Osteocyte (in vitro differentiated cells): ENCODE data around the gene ZNF823. TPM values are rescaled to one million over a fixed set of nuclear protein-coding genes. Genes with fewer than 3 reads are reported as not detected.

Experiments used
- DNase-seq: peaks from one replicate; pipeline ENCODE4 v3.0.0; 2021; ENCODE audit warnings: mixed read lengths; ENCODE audit not compliant: unreplicated experiment; ENCODE audit errors: extremely low spot score
- H3K27ac Mint-ChIP-seq: one replicate; pipeline ENCODE4 v1.8.0; 2021; ENCODE audit warnings: mild to moderate bottlenecking, mixed read lengths; ENCODE audit not compliant: unreplicated experiment
- H3K27me3 Mint-ChIP-seq: one replicate; pipeline ENCODE4 v1.8.0; 2021; ENCODE audit warnings: mixed read lengths; ENCODE audit not compliant: unreplicated experiment
- H3K36me3 Mint-ChIP-seq: one replicate; pipeline ENCODE4 v1.8.0; 2021; ENCODE audit warnings: mixed read lengths; ENCODE audit not compliant: unreplicated experiment
- H3K4me1 Mint-ChIP-seq: one replicate; pipeline ENCODE4 v1.8.0; 2021; ENCODE audit warnings: mixed read lengths; ENCODE audit not compliant: unreplicated experiment
- H3K4me3 Mint-ChIP-seq: one replicate; pipeline ENCODE4 v1.8.0; 2021; ENCODE audit warnings: mild to moderate bottlenecking, moderate library complexity, mixed read lengths; ENCODE audit not compliant: unreplicated experiment
- H3K9me3 Mint-ChIP-seq: one replicate; pipeline ENCODE4 v1.8.0; 2021; ENCODE audit warnings: mixed read lengths; ENCODE audit not compliant: unreplicated experiment
- total RNA-seq: library from RNA; stranded (reverse); gene quantifications from 2 replicates; pipeline ENCODE4 v1.2.1, GENCODE V29; 2021
- TF ChIP-seq, protein P1 (sequence below): fragments of 200-600 bp; sonication (generic); IDR thresholded peaks from 2 replicates; pipeline ENCODE4 v1.5.0; 2021; ENCODE audit warnings: antibody characterized with exemption, mild to moderate bottlenecking, moderate library complexity

The ZNF823 gene
- total RNA-seq, 1 donor from 2014 or later = 4.1 TPM

DNA sequence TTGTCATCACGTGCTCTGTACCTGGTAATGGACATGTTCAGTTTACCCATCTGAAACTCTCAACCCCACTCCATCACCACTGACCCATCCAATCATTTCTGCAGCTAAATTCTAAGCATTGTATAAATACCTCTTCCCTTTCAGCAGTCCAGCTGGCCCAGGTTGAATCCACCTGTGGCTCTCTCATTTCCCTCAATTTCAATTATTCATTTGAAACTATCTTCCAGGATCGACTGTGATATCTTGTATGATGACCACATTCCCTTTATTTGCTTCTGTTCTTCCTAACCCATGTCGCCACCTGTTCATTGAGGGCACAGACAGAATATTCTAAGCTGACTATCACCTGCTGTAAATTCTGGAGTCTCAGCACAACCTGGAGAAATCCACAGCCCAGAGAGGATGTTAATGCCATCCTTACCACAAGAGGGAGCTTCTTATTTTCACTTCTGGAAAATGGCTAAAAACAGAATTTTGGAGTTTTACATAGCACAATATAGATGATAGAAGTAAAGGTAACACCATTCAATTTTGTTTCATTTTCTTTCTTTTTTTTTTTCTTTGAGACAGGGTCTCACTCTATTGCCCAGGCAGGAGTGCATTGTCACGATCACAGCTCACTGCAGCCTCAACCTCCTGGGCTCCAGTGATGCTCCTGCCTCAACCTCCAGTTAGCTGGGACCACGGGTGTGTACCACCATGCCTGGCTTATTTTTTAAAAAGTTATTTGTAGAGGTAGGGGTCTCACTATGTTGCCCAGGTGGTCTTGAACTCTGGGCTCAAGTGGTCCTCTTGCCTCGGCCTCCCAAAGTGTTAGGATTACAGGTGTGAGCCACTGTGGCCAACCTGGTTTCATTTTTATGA lies 38.6 kb downstream of the ZNF823 start:
- Mint-ChIP-seq H3K27ac (no peak overlapping the region), H3K27me3 (no peaks in the 10 kb centered on the region)
- no peak for DNase-seq

DNA sequence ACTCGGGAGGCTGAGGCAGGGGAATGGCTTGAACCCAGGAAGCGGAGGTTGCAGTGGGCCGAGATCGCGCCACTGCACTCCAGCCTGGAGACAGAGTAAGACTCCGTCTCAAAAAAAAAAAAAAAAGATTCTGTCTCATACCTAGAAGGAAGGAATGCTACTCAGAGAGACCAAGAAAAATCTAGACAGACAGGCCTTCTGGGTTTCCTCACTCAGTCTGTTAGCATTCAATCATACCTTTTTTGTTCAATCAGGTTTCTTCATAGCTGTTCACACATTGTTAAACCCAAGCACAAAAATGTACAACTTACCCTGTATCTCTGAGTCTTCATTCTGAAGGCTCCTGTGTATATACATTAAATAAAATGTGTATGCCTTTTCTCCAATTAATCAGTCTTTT lies 40.5 kb downstream of the ZNF823 start:
- DNase-seq = no peak

More for the DNA sequence above, 38.6 kb downstream of the ZNF823 start:
- Mint-ChIP-seq H3K36me3 (no peaks in the 10 kb centered on the region), H3K4me3 (no peak overlapping the region), H3K4me1 (peaks cover 2% of the 10 kb centered on the region), H3K9me3 (no peaks in the 10 kb centered on the region)
- TF ChIP-seq, protein P1, sequence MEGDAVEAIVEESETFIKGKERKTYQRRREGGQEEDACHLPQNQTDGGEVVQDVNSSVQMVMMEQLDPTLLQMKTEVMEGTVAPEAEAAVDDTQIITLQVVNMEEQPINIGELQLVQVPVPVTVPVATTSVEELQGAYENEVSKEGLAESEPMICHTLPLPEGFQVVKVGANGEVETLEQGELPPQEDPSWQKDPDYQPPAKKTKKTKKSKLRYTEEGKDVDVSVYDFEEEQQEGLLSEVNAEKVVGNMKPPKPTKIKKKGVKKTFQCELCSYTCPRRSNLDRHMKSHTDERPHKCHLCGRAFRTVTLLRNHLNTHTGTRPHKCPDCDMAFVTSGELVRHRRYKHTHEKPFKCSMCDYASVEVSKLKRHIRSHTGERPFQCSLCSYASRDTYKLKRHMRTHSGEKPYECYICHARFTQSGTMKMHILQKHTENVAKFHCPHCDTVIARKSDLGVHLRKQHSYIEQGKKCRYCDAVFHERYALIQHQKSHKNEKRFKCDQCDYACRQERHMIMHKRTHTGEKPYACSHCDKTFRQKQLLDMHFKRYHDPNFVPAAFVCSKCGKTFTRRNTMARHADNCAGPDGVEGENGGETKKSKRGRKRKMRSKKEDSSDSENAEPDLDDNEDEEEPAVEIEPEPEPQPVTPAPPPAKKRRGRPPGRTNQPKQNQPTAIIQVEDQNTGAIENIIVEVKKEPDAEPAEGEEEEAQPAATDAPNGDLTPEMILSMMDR = peak; percentile 74

DNA sequence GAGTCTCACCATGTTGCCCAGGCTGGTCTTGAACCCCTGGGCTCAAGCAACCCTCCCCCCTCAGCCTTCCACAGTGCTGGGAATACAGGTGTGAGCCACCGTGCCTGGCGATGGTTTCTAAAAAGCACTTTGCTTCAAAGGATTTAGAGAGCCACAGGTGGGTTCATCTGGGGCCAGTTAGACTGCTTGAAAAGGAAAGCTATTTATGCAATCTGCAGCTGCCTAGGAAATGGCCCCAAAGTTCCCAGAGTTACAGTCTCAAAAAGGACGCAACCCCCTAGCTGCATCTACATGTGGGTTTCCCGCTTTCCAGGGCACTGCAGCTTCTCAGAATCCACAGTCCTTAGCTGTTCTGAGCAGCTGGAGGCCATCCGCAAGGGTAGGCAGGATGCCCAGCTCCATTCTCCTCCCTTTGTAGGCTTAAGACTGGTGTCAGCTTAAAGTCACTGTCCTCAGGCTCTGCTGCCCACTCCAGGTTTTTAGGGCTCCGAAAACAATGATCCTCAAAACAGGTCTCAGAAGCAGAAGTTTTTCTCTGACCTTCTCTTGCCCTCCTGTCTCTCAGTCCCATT lies 41.4 kb downstream of the ZNF823 start:
- peaks cover 18% of the 10 kb centered on the region for H3K4me1 Mint-ChIP-seq
- DNase-seq = no peak
- H3K36me3 Mint-ChIP-seq = no peaks in the 10 kb centered on the region
- H3K9me3 Mint-ChIP-seq = no peaks in the 10 kb centered on the region
- H3K27ac Mint-ChIP-seq = no peak overlapping the region
- TF ChIP-seq, protein P1 = no peak
- no peak overlapping the region for H3K4me3 Mint-ChIP-seq
- no peaks in the 10 kb centered on the region for H3K27me3 Mint-ChIP-seq

More for the DNA sequence above, 40.5 kb downstream of the ZNF823 start:
- H3K27me3 Mint-ChIP-seq = no peaks in the 10 kb centered on the region
- TF ChIP-seq, protein P1 = no peak
- H3K36me3 Mint-ChIP-seq = no peaks in the 10 kb centered on the region
- no peaks in the 10 kb centered on the region for H3K9me3 Mint-ChIP-seq
- peaks cover 15% of the 10 kb centered on the region for H3K4me1 Mint-ChIP-seq
- no peak overlapping the region for H3K27ac Mint-ChIP-seq
- H3K4me3 Mint-ChIP-seq = no peak overlapping the region

DNA sequence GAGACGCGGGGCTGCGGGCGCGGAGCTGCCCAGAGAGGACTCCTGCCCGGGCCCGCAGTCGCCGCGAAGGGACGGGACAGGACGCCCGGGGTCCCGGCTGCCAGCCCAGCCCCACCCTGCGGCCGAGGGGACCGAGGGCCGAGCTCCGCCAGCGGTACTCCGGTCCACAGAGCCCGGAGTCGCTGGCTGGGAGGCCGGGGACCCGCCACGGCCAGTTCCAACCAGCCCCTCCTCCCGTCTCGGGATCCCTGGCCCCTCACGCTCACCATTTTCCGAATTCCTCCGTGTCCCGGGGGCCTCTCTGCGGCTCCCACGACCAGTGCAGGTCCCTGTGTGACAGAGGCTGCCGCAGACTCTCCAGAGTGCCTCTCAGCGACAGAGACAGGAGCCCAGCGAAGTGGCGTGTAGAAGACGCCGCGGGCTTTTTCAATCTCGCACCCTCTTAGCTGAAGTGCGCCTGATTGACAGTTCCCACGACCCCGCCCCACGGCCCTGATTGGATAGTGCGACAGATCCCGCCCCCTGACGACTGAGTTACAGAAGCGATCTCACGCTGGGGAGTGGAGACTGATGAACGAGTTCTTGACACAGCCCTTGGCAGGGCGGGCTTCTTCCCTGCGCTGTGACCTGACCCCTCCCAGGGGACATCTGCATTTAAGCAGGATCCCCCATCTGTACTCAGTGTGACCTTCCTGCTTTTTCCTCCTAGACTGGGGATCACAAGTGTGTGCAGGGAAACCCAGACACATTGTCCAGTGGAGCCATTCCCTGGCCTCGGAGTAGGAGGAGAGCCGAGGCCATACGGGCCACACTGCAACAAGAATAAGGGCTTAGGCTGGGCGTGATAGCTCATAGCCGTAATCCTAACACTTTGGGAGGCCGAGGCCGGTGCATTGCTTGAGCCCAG lies 44.0 kb downstream of the ZNF823 start:
- TF ChIP-seq, protein P1 = no peak
- peak; percentile 97 for DNase-seq
- peaks cover 18% of the 10 kb centered on the region for H3K4me1 Mint-ChIP-seq

More for the DNA sequence above, 44.0 kb downstream of the ZNF823 start:
- H3K27ac Mint-ChIP-seq = peak overlapping the region; percentile 99
- no peaks in the 10 kb centered on the region for H3K27me3 Mint-ChIP-seq
- H3K4me3 Mint-ChIP-seq = peak overlapping the region; percentile 100
- no peaks in the 10 kb centered on the region for H3K36me3 Mint-ChIP-seq
- H3K9me3 Mint-ChIP-seq = peaks cover 1% of the 10 kb centered on the region
